ENCODE data around the gene SHTN1. TPM values are rescaled to one million over a fixed set of nuclear protein-coding genes. Genes with fewer than 3 reads are reported as not detected.

SHTN1 gene
- total RNA-seq, 2 donors from 2014 or later, result 13.9 to 18.2 TPM

- no peak for DNase-seq (ENCODE audit: low spot score)
- TF ChIP-seq, protein P1, sequence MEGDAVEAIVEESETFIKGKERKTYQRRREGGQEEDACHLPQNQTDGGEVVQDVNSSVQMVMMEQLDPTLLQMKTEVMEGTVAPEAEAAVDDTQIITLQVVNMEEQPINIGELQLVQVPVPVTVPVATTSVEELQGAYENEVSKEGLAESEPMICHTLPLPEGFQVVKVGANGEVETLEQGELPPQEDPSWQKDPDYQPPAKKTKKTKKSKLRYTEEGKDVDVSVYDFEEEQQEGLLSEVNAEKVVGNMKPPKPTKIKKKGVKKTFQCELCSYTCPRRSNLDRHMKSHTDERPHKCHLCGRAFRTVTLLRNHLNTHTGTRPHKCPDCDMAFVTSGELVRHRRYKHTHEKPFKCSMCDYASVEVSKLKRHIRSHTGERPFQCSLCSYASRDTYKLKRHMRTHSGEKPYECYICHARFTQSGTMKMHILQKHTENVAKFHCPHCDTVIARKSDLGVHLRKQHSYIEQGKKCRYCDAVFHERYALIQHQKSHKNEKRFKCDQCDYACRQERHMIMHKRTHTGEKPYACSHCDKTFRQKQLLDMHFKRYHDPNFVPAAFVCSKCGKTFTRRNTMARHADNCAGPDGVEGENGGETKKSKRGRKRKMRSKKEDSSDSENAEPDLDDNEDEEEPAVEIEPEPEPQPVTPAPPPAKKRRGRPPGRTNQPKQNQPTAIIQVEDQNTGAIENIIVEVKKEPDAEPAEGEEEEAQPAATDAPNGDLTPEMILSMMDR (IDR thresholded peaks at IDR 0.05), result no peak
- no peak overlapping the region for H3K4me3 ChIP-seq
Measured at GRCh38 chr10:116968331-116968730, 36.7 kb downstream of the SHTN1 start.

DNA sequence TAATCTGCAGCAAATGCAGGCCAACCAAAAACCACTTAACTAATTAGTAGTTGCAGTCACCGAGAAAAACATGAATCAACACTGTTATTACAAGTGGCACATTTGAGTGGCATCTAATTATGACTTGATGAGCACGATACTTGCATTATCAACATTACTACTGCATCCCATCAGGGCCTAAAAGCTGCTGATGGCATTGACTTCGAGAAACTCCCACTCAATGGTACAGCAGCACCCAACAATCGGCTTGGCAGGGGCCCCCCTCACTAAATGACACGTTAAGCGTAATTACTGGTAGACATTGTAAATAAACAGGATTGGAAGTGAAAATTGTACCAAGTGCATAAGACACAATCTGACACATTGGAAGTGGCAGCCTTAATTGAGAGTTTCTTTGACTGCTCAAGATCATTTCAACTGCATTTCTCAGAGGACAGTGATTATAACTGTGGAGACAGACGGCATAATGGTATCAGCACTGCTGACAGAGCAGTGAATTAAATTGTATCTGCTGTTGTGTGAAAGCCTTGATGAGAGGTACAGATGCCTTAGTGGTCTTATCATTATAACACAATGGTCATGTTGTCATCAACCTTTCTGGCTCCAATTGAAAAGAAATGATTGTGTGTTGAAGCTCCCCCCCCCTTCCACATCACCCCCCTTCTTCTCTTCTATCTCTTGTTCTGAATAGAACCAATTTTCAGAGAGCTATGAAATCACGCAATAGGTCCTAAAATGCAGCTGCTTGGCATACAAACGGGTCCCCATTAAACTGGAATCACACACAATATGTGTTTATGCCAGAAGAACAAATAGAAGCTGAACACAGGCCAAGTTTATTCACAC, 43.4 kb downstream of the SHTN1 start:
- H3K27ac ChIP-seq, result no peak overlapping the region
- no peaks in the 10 kb centered on the region for H3K9me3 ChIP-seq
- no peak for ATAC-seq (ENCODE audit: insufficient number of reproducible peaks, low FRiP score, low read depth)
- no peaks in the 10 kb centered on the region for H3K36me3 ChIP-seq
- TF ChIP-seq, protein P1 (IDR thresholded peaks at IDR 0.05), result no peak
- H3K27me3 ChIP-seq (replicated peaks; ENCODE audit: insufficient read depth), result no peaks in the 10 kb centered on the region
- H3K4me1 ChIP-seq (ENCODE audit: control insufficient read depth in 1 of 2, low read depth in 2 of 2), result no peaks in the 10 kb centered on the region
- no peak overlapping the region for H3K4me3 ChIP-seq
- DNase-seq (ENCODE audit: low spot score), result no peak

More at GRCh38 chr10:116968331-116968730, 36.7 kb downstream of the SHTN1 start:
- no peaks in the 10 kb centered on the region for H3K4me1 ChIP-seq (ENCODE audit: control insufficient read depth in 1 of 2, low read depth in 2 of 2)
- ATAC-seq (ENCODE audit: insufficient number of reproducible peaks, low FRiP score, low read depth), result no peak
- H3K27ac ChIP-seq, result no peak overlapping the region
- H3K27me3 ChIP-seq (replicated peaks; ENCODE audit: insufficient read depth), result no peaks in the 10 kb centered on the region
- no peaks in the 10 kb centered on the region for H3K9me3 ChIP-seq
- no peaks in the 10 kb centered on the region for H3K36me3 ChIP-seq

- Histone ChIP-seq H3K36me3 (no peaks in the 10 kb centered on the region), H3K27me3 (replicated peaks; ENCODE audit: insufficient read depth) (no peaks in the 10 kb centered on the region), H3K4me3 (no peak overlapping the region), H3K4me1 (ENCODE audit: control insufficient read depth in 1 of 2, low read depth in 2 of 2) (no peaks in the 10 kb centered on the region), H3K27ac (no peak overlapping the region), H3K9me3 (no peaks in the 10 kb centered on the region)
- ATAC-seq (ENCODE audit: insufficient number of reproducible peaks, low FRiP score, low read depth), result no peak
- TF ChIP-seq, protein P1 (IDR thresholded peaks at IDR 0.05), result no peak
- no peak for DNase-seq (ENCODE audit: low spot score)
Measured at GRCh38 chr10:116960066-116960776, 44.8 kb downstream of the SHTN1 start.

- ATAC-seq (ENCODE audit: insufficient number of reproducible peaks, low FRiP score, low read depth), result no peak
- Histone ChIP-seq H3K27ac (no peak overlapping the region), H3K27me3 (replicated peaks; ENCODE audit: insufficient read depth) (no peaks in the 10 kb centered on the region), H3K9me3 (no peaks in the 10 kb centered on the region), H3K36me3 (no peaks in the 10 kb centered on the region), H3K4me1 (ENCODE audit: control insufficient read depth in 1 of 2, low read depth in 2 of 2) (peaks cover 0 to 2% of the 10 kb centered on the region in 2 donors), H3K4me3 (no peak overlapping the region)
- no peak for DNase-seq (ENCODE audit: low spot score)
- TF ChIP-seq, protein P1 (IDR thresholded peaks at IDR 0.05), result no peak
Measured at GRCh38 chr10:116952729-116953128, 52.3 kb downstream of the SHTN1 start.

GRCh38 chr10:116948530-116948870, 56.5 kb downstream of the SHTN1 start:
- H3K4me3 ChIP-seq, result no peak overlapping the region
- TF ChIP-seq, protein P1 (IDR thresholded peaks at IDR 0.05), result no peak
- no peak overlapping the region for H3K27ac ChIP-seq
- ATAC-seq (ENCODE audit: insufficient number of reproducible peaks, low FRiP score, low read depth) (no peak), DNase-seq (ENCODE audit: low spot score) (no peak)
- H3K4me1 ChIP-seq (ENCODE audit: control insufficient read depth in 1 of 2, low read depth in 2 of 2), result peaks cover 0 to 6% of the 10 kb centered on the region in 2 donors
- H3K36me3 ChIP-seq, result no peaks in the 10 kb centered on the region
- no peaks in the 10 kb centered on the region for H3K27me3 ChIP-seq (replicated peaks; ENCODE audit: insufficient read depth)
- H3K9me3 ChIP-seq, result no peaks in the 10 kb centered on the region
